ENCODE results near the gene PDCL3. TPM values are rescaled to one million over a fixed set of nuclear protein-coding genes. Genes with fewer than 3 reads are reported as not detected.

The PDCL3 gene
- polyA plus RNA-seq, 1 of the 3 experiments (the other 2 are of a cell fraction), result 32.8 TPM

DNA sequence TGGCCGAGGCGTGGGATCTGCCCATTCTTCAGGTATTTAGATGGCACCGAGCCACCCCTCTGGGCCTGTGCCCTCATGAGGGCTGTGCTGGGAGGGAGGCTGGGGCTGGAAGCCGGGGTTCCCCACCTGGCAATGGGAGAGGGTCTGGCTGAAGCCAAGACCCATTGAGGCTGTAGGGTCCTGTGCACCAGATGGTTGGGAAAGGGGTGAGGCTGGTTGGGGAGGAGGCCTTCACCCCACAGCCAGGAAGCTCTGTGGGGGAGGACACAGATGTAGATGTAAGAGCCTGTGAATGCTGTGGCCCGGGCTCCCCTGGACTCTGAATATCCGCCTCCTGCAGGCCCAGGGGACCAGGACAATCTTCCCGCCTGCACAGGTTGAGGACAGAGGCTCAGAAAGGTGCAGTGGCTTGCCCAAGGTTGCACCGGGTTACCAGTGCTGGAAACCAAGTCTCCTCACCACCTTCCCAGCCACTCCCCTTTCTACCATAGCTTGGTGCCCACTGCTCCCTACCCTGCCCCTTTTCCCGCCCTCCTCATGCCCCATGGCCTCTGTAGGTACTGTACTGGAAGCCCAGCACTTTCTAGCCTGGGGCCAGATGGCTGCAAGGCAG is 49.7 kb downstream of the PDCL3 start:
- Histone ChIP-seq H3K4me3 (ENCODE audit: low read depth in 2 of 2, low read length in 1 of 2) (no peak overlapping the region), H3K36me3 (replicated peaks in 1 of 2; ENCODE audit: control insufficient read depth in 1 of 2, insufficient read depth in 2 of 2, low read length in 1 of 2) (no peaks in the 10 kb centered on the region), H3K79me2 (ENCODE audit: insufficient read depth) (no peaks in the 10 kb centered on the region), H3K9ac (no peak overlapping the region), H3K4me1 (ENCODE audit: control insufficient read depth in 1 of 2, insufficient read depth in 2 of 2, low read depth in 1 of 2, low read length in 1 of 2) (no peaks in the 10 kb centered on the region), H3K9me3 (no peaks in the 10 kb centered on the region), H3K27me3 (ENCODE audit: insufficient read depth) (no peaks in the 10 kb centered on the region), H3F3A (replicated peaks; ENCODE audit: insufficient read depth) (no peaks in the 10 kb centered on the region), H3K27ac (ENCODE audit: low read depth in 2 of 2, low read length in 1 of 2) (no peak overlapping the region), H3K9me2 (no peaks in the 10 kb centered on the region), H4K20me1 (ENCODE audit: insufficient read depth) (no peaks in the 10 kb centered on the region), H2AFZ (ENCODE audit: low read depth) (no peak overlapping the region), H3K4me2 (no peak overlapping the region)
- WGBS (ENCODE audit: low lambda C conversion rate), result 89% methylated on average over 7 of the region's 9 CpGs
- no peak for DNase-seq
- no peak for TF ChIP-seq RXRA (IDR thresholded peaks at IDR 0.05; ENCODE audit: borderline replicate concordance, low read depth)
- TF ChIP-seq FOSL2 (IDR thresholded peaks at IDR 0.05; ENCODE audit: borderline replicate concordance, low read depth), result no peak
- TF ChIP-seq TAF1 (IDR thresholded peaks at IDR 0.05; ENCODE audit: borderline replicate concordance, low read depth, low read length), result no peak
- no peak for TF ChIP-seq TCF12 (IDR thresholded peaks at IDR 0.05)
- no peak for TF ChIP-seq RCOR1 (IDR thresholded peaks at IDR 0.05; ENCODE audit: low read length)
- no peak for TF ChIP-seq TEAD4 (IDR thresholded peaks at IDR 0.05; ENCODE audit: borderline replicate concordance, insufficient read depth)
- TF ChIP-seq EP300 (IDR thresholded peaks at IDR 0.05; ENCODE audit: borderline replicate concordance in 1 of 2, low read depth in 1 of 2, low read length in 1 of 2), result no peak
- no peak for TF ChIP-seq RAD21 (IDR thresholded peaks at IDR 0.05; ENCODE audit: low read length)
- TF ChIP-seq ELF1 (IDR thresholded peaks at IDR 0.05), result no peak
- TF ChIP-seq NRF1 (IDR thresholded peaks at IDR 0.05; ENCODE audit: low read depth, low read length), result no peak
- TF ChIP-seq, protein P1, sequence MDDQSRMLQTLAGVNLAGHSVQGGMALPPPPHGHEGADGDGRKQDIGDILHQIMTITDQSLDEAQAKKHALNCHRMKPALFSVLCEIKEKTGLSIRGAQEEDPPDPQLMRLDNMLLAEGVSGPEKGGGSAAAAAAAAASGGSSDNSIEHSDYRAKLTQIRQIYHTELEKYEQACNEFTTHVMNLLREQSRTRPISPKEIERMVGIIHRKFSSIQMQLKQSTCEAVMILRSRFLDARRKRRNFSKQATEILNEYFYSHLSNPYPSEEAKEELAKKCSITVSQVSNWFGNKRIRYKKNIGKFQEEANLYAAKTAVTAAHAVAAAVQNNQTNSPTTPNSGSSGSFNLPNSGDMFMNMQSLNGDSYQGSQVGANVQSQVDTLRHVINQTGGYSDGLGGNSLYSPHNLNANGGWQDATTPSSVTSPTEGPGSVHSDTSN (IDR thresholded peaks at IDR 0.05), result no peak
- TF ChIP-seq, protein P2, sequence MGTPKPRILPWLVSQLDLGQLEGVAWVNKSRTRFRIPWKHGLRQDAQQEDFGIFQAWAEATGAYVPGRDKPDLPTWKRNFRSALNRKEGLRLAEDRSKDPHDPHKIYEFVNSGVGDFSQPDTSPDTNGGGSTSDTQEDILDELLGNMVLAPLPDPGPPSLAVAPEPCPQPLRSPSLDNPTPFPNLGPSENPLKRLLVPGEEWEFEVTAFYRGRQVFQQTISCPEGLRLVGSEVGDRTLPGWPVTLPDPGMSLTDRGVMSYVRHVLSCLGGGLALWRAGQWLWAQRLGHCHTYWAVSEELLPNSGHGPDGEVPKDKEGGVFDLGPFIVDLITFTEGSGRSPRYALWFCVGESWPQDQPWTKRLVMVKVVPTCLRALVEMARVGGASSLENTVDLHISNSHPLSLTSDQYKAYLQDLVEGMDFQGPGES (IDR thresholded peaks at IDR 0.05; ENCODE audit: low read depth, low read length), result no peak
- no peak for TF ChIP-seq FOXM1 (IDR thresholded peaks at IDR 0.05; ENCODE audit: low read depth)
- TF ChIP-seq, protein P3, sequence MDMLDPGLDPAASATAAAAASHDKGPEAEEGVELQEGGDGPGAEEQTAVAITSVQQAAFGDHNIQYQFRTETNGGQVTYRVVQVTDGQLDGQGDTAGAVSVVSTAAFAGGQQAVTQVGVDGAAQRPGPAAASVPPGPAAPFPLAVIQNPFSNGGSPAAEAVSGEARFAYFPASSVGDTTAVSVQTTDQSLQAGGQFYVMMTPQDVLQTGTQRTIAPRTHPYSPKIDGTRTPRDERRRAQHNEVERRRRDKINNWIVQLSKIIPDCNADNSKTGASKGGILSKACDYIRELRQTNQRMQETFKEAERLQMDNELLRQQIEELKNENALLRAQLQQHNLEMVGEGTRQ (IDR thresholded peaks at IDR 0.05; ENCODE audit: borderline replicate concordance, low read depth, low read length), result no peak
- TF ChIP-seq SIN3A (IDR thresholded peaks at IDR 0.05; ENCODE audit: borderline replicate concordance, low read depth, low read length), result no peak
- no peak for TF ChIP-seq POLR2AphosphoS5 (IDR thresholded peaks at IDR 0.05; ENCODE audit: low read depth, low read length)
- ChIA-PET POLR2A (no interaction called here), CTCF (interaction anchor here (0.7 kb wide), 1 partner anchor 355 kb away, joined by 3 read pairs; no protein-coding TSS in a partner anchor)

Measured in SK-N-SH (cell line).